ENCODE data around the gene IGFLR1.

Gene IGFLR1

GRCh38 chr19:35750167-35750566, 7.9 kb upstream of the IGFLR1 start:
- Histone ChIP-seq H3K36me3 (ENCODE audit: control insufficient read depth, insufficient read depth, low read length) (peaks cover 12% of the 10 kb centered on the region), H3K27me3 (ENCODE audit: control insufficient read depth, insufficient read depth, low read length) (peaks cover 2% of the 10 kb centered on the region), H3K9me3 (ENCODE audit: control insufficient read depth, low read length) (no peaks in the 10 kb centered on the region), H3K4me3 (ENCODE audit: low read length) (no peak overlapping the region), H3K4me1 (ENCODE audit: control insufficient read depth, insufficient read depth, low read length) (peaks cover 26% of the 10 kb centered on the region), H3K9ac (ENCODE audit: low read length) (no peak overlapping the region)

- H3K9me3 ChIP-seq (ENCODE audit: control insufficient read depth, low read length): no peaks in the 10 kb centered on the region
- H3K4me3 ChIP-seq (ENCODE audit: low read length): peak within 1 kb of the TSS; percentile 100
- H3K9ac ChIP-seq (ENCODE audit: low read length): peak within 1 kb of the TSS; percentile 93
- H3K36me3 ChIP-seq (ENCODE audit: control insufficient read depth, insufficient read depth, low read length): peaks cover 9% of the 10 kb centered on the region
- peaks cover 31% of the 10 kb centered on the region for H3K4me1 ChIP-seq (ENCODE audit: control insufficient read depth, insufficient read depth, low read length)
- H3K27me3 ChIP-seq (ENCODE audit: control insufficient read depth, insufficient read depth, low read length): no peaks in the 10 kb centered on the region
These were observed 6.1 kb upstream of the IGFLR1 start, which contains the start of gene LIN37 for GRCh38 chr19:35748106-35749020. TSS of gene LIN37 (plus strand) at chr19:35748576. CDS start at chr19:35748725, 149 bp downstream.

DNA sequence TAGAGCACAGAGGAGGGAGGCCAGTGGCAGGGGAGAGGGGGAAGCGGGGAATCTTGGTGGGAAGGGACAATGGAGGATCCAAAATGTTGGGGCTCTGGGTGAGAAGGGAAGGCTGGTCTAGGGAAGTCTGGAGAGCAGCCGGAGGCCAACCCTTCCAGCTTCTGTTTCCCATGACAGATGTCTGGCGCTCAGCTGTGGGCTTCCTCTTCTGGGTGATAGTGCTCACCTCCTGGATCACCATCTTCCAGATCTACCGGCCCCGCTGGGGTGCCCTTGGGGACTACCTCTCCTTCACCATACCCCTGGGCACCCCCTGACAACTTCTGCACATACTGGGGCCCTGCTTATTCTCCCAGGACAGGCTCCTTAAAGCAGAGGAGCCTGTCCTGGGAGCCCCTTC, 4.3 kb upstream of the IGFLR1 start:
- Histone ChIP-seq H3K9ac (ENCODE audit: low read length) (peak overlapping the region; percentile 96), H3K4me3 (ENCODE audit: low read length) (no peak overlapping the region), H3K36me3 (ENCODE audit: control insufficient read depth, insufficient read depth, low read length) (no peaks in the 10 kb centered on the region), H3K9me3 (ENCODE audit: control insufficient read depth, low read length) (no peaks in the 10 kb centered on the region), H3K27me3 (ENCODE audit: control insufficient read depth, insufficient read depth, low read length) (no peaks in the 10 kb centered on the region), H3K4me1 (ENCODE audit: control insufficient read depth, insufficient read depth, low read length) (peaks cover 31% of the 10 kb centered on the region)

- Histone ChIP-seq H3K9ac (ENCODE audit: low read length) (peak overlapping the region; percentile 96), H3K4me3 (ENCODE audit: low read length) (peak overlapping the region; percentile 85), H3K9me3 (ENCODE audit: control insufficient read depth, low read length) (no peaks in the 10 kb centered on the region), H3K36me3 (ENCODE audit: control insufficient read depth, insufficient read depth, low read length) (no peaks in the 10 kb centered on the region), H3K27me3 (ENCODE audit: control insufficient read depth, insufficient read depth, low read length) (no peaks in the 10 kb centered on the region), H3K4me1 (ENCODE audit: control insufficient read depth, insufficient read depth, low read length) (peaks cover 31% of the 10 kb centered on the region)
These were observed 3.8 kb upstream of the IGFLR1 start for GRCh38 chr19:35746087-35746462.

DNA sequence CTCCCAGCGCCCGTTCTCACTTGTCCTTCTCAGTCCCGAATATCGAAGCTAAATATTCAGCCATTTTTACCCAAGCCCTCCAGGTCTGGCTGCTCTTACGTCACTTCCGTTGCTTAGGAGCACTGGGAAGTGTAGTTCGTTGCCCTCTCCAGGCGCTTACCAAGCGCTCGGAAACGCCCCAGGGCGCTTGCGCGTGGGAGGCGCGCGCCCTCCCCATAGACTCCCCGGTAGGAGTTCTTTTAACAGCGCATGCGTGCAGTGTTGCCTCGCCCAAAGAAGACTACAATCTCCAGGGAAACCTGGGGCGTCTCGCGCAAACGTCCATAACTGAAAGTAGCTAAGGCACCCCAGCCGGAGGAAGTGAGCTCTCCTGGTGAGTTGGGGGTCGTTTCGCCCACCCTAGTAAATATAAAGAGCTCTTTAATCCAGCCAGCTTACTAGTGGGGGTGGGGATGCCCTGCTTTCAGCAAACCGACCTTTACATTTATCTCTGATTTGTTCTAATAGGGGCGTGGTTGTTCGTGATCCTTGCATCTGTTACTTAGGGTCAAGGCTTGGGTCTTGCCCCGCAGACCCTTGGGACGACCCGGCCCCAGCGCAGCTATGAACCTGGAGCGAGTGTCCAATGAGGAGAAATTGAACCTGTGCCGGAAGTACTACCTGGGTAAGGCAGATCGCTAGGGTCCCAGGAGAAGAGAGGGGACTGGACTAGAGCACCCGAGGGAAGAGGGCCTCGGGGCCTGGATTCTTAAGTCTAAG, 3.3 kb upstream of the IGFLR1 start, which contains the start of the genes PSENEN and U2AF1L4:
TSS of gene PSENEN (plus strand) at position 324 of the 759 bp plus-strand sequence. CDS start at position 604, 280 bp downstream.
TSS of gene U2AF1L4 (minus strand) at position 91 of the 759 bp plus-strand sequence. CDS start at position 64, 27 bp downstream.
- H3K9ac ChIP-seq (ENCODE audit: low read length): peak within 1 kb of the TSS; percentile 96
- no peaks in the 10 kb centered on the region for H3K36me3 ChIP-seq (ENCODE audit: control insufficient read depth, insufficient read depth, low read length)
- no peaks in the 10 kb centered on the region for H3K27me3 ChIP-seq (ENCODE audit: control insufficient read depth, insufficient read depth, low read length)
- no peaks in the 10 kb centered on the region for H3K9me3 ChIP-seq (ENCODE audit: control insufficient read depth, low read length)
- peak within 1 kb of the TSS; percentile 85 for H3K4me3 ChIP-seq (ENCODE audit: low read length)
- peaks cover 31% of the 10 kb centered on the region for H3K4me1 ChIP-seq (ENCODE audit: control insufficient read depth, insufficient read depth, low read length)

DNA sequence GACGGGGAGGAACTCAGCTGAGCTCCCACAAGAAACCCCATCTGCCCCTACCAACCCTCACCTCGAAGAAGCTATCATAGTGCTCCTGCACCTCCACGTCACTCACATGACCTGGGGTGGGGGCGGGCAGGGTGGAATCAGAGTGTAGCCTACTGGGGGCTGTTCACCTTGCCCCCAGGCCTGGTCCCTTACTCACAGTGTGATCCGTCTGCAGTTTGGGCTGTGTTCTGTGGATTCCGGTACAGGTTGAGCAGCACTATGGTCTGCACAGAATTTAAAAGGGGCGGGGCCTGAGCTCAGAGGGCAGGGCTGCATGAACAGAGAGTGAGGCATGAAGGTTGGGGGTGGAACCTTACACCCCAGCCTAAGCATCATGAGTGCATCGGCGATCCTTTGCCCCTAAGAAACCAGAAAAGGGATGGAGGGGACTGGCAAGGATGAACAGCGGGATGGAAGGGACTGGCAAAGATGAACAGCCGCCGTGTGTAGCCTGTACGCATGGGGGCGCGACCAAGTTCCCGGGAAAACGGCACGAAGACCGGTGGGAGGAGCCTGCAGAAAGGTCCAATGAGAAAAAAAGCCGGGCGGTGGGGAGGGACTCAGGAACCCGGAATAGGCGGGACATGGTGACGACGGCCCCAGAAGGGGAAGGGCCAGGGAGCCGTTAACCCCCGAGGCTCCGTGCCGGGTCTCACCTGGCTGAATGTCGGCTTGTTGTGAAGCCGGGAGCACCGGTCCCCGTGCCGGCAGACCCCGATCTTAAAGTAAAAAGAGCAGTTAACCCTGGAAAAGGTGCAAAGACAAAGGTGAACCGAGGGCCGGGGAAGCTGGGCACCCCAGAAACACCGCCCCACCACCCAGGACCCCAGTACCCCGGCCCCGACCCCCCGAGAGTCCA, 2.4 kb upstream of the IGFLR1 start:
- Histone ChIP-seq H3K9me3 (ENCODE audit: control insufficient read depth, low read length) (no peaks in the 10 kb centered on the region), H3K36me3 (ENCODE audit: control insufficient read depth, insufficient read depth, low read length) (no peaks in the 10 kb centered on the region), H3K4me1 (ENCODE audit: control insufficient read depth, insufficient read depth, low read length) (peaks cover 37% of the 10 kb centered on the region), H3K27me3 (ENCODE audit: control insufficient read depth, insufficient read depth, low read length) (no peaks in the 10 kb centered on the region), H3K4me3 (ENCODE audit: low read length) (peak overlapping the region; percentile 26), H3K9ac (ENCODE audit: low read length) (peak overlapping the region; percentile 96)

DNA sequence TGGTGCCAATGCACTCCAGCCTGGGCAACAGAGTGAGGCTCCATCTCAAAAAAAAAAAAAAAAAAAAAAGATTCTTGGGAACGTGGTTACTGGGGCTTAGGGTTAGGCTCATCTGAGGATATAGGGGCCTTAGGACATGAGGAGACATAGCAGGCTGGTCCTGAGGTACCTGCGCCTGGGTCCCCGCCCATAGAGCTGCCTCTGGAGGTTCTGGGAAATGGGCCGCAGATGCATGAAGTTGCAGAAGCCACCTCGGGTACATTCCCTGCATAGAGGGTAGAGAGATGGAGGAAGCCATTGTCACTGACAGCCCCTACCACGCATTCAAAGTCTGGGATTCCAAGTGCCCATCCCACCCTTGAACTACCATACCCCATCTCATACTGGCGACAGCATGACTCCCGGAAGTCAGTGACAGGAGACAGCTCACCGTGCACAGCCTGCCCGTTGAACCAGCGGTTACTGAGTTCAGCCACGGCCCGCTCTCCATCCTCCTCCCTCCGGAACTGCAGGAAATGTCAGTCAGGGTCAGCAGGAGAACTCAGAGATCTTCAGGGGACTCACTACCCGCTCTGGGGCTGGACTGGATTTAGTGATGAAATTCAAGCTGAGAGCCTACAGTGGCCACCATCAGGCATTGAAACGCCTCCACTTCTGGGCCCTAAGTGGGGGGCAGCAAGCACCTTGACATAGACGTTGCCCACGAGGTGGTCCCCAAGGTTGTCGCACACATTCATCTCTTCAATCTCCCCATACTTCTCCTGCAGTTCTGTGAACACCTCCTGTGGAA, 1.6 kb upstream of the IGFLR1 start:
- no peaks in the 10 kb centered on the region for H3K9me3 ChIP-seq (ENCODE audit: control insufficient read depth, low read length)
- H3K4me1 ChIP-seq (ENCODE audit: control insufficient read depth, insufficient read depth, low read length): peaks cover 33% of the 10 kb centered on the region
- peak overlapping the region; percentile 26 for H3K4me3 ChIP-seq (ENCODE audit: low read length)
- no peaks in the 10 kb centered on the region for H3K27me3 ChIP-seq (ENCODE audit: control insufficient read depth, insufficient read depth, low read length)
- H3K36me3 ChIP-seq (ENCODE audit: control insufficient read depth, insufficient read depth, low read length): no peaks in the 10 kb centered on the region
- H3K9ac ChIP-seq (ENCODE audit: low read length): no peak overlapping the region

GRCh38 chr19:35741203-35741515, 1.1 kb downstream of the IGFLR1 start:
- Histone ChIP-seq H3K36me3 (ENCODE audit: control insufficient read depth, insufficient read depth, low read length) (peaks cover 4% of the 10 kb centered on the region), H3K9ac (ENCODE audit: low read length) (peak overlapping the region; percentile 52), H3K9me3 (ENCODE audit: control insufficient read depth, low read length) (no peaks in the 10 kb centered on the region), H3K4me3 (ENCODE audit: low read length) (peak overlapping the region; percentile 69), H3K4me1 (ENCODE audit: control insufficient read depth, insufficient read depth, low read length) (peaks cover 23% of the 10 kb centered on the region), H3K27me3 (ENCODE audit: control insufficient read depth, insufficient read depth, low read length) (no peaks in the 10 kb centered on the region)

- no peaks in the 10 kb centered on the region for H3K27me3 ChIP-seq (ENCODE audit: control insufficient read depth, insufficient read depth, low read length)
- peak overlapping the region; percentile 69 for H3K4me3 ChIP-seq (ENCODE audit: low read length)
- H3K4me1 ChIP-seq (ENCODE audit: control insufficient read depth, insufficient read depth, low read length): peaks cover 18% of the 10 kb centered on the region
- H3K9me3 ChIP-seq (ENCODE audit: control insufficient read depth, low read length): no peaks in the 10 kb centered on the region
- peaks cover 4% of the 10 kb centered on the region for H3K36me3 ChIP-seq (ENCODE audit: control insufficient read depth, insufficient read depth, low read length)
- peak overlapping the region; percentile 52 for H3K9ac ChIP-seq (ENCODE audit: low read length)
These were observed 1.6 kb downstream of the IGFLR1 start for GRCh38 chr19:35740423-35741202.

GRCh38 chr19:35740108-35740422, 2.2 kb downstream of the IGFLR1 start:
- H3K4me3 ChIP-seq (ENCODE audit: low read length): peak overlapping the region; percentile 69
- H3K9ac ChIP-seq (ENCODE audit: low read length): no peak overlapping the region
- peaks cover 18% of the 10 kb centered on the region for H3K4me1 ChIP-seq (ENCODE audit: control insufficient read depth, insufficient read depth, low read length)
- peaks cover 4% of the 10 kb centered on the region for H3K36me3 ChIP-seq (ENCODE audit: control insufficient read depth, insufficient read depth, low read length)
- no peaks in the 10 kb centered on the region for H3K27me3 ChIP-seq (ENCODE audit: control insufficient read depth, insufficient read depth, low read length)
- H3K9me3 ChIP-seq (ENCODE audit: control insufficient read depth, low read length): no peaks in the 10 kb centered on the region

Measured in mucosa of stomach (tissue), 1 donor.